Tibial nerve (tissue), 4 donors: ENCODE data around the gene SLAMF8. TPM values are rescaled to one million over a fixed set of nuclear protein-coding genes. Genes with fewer than 3 reads are reported as not detected.
A peak's percentile ranks its signal among the peaks of the same experiment; 100 is the strongest.

Experiments
- DNase-seq, 2 donors: peaks; one replicate each; pipeline ENCODE4 v3.0.0-alpha.2; 2019; ENCODE audit warnings: low spot score in 2 of 2
- H3K27ac ChIP-seq, 4 donors: fragments of 200-600 bp; sonication (generic) in 3 of 4; one replicate each; pipeline ENCODE4 v1.5.1; 2017 to 2019; ENCODE audit warnings: mild to moderate bottlenecking in 1 of 4
- H3K27me3 ChIP-seq, 2 donors: fragments of 200-600 bp; sonication (generic) in 1 of 2; one replicate each; pipeline versions ENCODE4 v1.5.1 to v1.6.0; 2017 to 2019
- H3K36me3 ChIP-seq, 3 donors: fragments of 200-600 bp; sonication (generic); one replicate each; pipeline ENCODE4 v1.5.1; 2018 to 2019
- H3K4me1 ChIP-seq, 4 donors: fragments of 200-600 bp; sonication (generic) in 3 of 4; one replicate each; pipeline ENCODE4 v1.5.1; 2017 to 2019
- H3K4me3 ChIP-seq, 4 donors: fragments of 200-600 bp; sonication (generic) in 3 of 4; one replicate each; pipeline ENCODE4 v1.5.1; 2017 to 2019; ENCODE audit warnings: mild to moderate bottlenecking in 1 of 4, moderate library complexity in 1 of 4
- H3K9me3 ChIP-seq, 4 donors: fragments of 200-600 bp; sonication (generic) in 3 of 4; one replicate each; pipeline ENCODE4 v1.5.1; 2017 to 2019
- CTCF ChIP-seq, 5 experiments: fragments of 200-600 bp in 3 of 5; fragments of 450-650 bp in 2 of 5; sonication (generic) in 3 of 5; IDR thresholded peaks; one replicate each; pipeline ENCODE4 v1.5.1; 2016 to 2019; ENCODE audit warnings: antibody characterized with exemption in 5 of 5, mild to moderate bottlenecking in 3 of 5, moderate library complexity in 2 of 5
- EP300 ChIP-seq, 2 donors: sonication (generic); formaldehyde crosslinking; IDR thresholded peaks; one replicate each; pipeline ENCODE4 v1.6.1; 2017; ENCODE audit warnings: antibody characterized with exemption in 2 of 2, mild to moderate bottlenecking in 1 of 2
- POLR2A ChIP-seq, 2 donors: fragments of 450-650 bp; IDR thresholded peaks; one replicate each; pipeline ENCODE4 v1.6.1; 2017; ENCODE audit warnings: antibody characterized with exemption in 2 of 2, mild to moderate bottlenecking in 2 of 2, moderate library complexity in 2 of 2
- WGBS, 2 donors: methylation state at CpG; one replicate each; pipeline ENCODE4 v1.1.5; 2018; 5-methylcytosine and 5-hydroxymethylcytosine counted together
- total RNA-seq, 4 donors: library from RNA; depleted of rRNA; stranded (reverse); fragments of >200 nt; gene quantifications; one replicate each; pipeline ENCODE4 v1.1.0, GENCODE V29; 2016

Gene SLAMF8
- total RNA-seq, 4 donors from 2014 or later = 2.2 to 6.9 (median 3.7) TPM

GRCh38 chr1:159821171-159821867, 5.4 kb upstream of the SLAMF8 start:
- H3K27me3 ChIP-seq = peaks cover 0 to 13% of the 10 kb centered on the region in 2 donors
- WGBS, 2 donors = 76 to 77% methylated on average over 9 of the region's 9 CpGs
- no peaks in the 10 kb centered on the region for H3K9me3 ChIP-seq
- H3K4me1 ChIP-seq = no peaks in the 10 kb centered on the region
- no peak for TF ChIP-seq EP300 (IDR thresholded peaks at IDR 0.05)
- TF ChIP-seq CTCF (IDR thresholded peaks at IDR 0.05) = no peak
- TF ChIP-seq POLR2A (IDR thresholded peaks at IDR 0.05) = no peak
- H3K27ac ChIP-seq = no peak overlapping the region
- H3K36me3 ChIP-seq = no peaks in the 10 kb centered on the region
- no peak for DNase-seq
- H3K4me3 ChIP-seq = no peak overlapping the region

GRCh38 chr1:159823406-159823805, 3.3 kb upstream of the SLAMF8 start:
- Histone ChIP-seq H3K4me3 (no peak overlapping the region), H3K27ac (no peak overlapping the region), H3K36me3 (no peaks in the 10 kb centered on the region), H3K9me3 (no peaks in the 10 kb centered on the region), H3K27me3 (peaks cover 0 to 13% of the 10 kb centered on the region in 2 donors), H3K4me1 (no peaks in the 10 kb centered on the region)
- WGBS, 2 donors = 14 to 18% methylated on average over 7 of the region's 7 CpGs
- DNase-seq = no peak
- TF ChIP-seq CTCF (IDR thresholded peaks at IDR 0.05) (no peak), POLR2A (IDR thresholded peaks at IDR 0.05) (no peak)

GRCh38 chr1:159825564-159825963, 1.1 kb upstream of the SLAMF8 start:
- Histone ChIP-seq H3K27ac (no peak overlapping the region), H3K27me3 (peaks cover 0 to 13% of the 10 kb centered on the region in 2 donors), H3K4me3 (no peak overlapping the region), H3K36me3 (no peaks in the 10 kb centered on the region), H3K4me1 (peaks cover 0 to 6% (median 0%) of the 10 kb centered on the region in 4 donors), H3K9me3 (no peaks in the 10 kb centered on the region)
- no peak for TF ChIP-seq POLR2A (IDR thresholded peaks at IDR 0.05)
- WGBS, 2 donors = 57 to 59% methylated on average over 3 of the region's 3 CpGs
- no peak for DNase-seq

- TF ChIP-seq EP300 (IDR thresholded peaks at IDR 0.05) = no peak
- no peak for TF ChIP-seq CTCF (IDR thresholded peaks at IDR 0.05)
- no peak for TF ChIP-seq POLR2A (IDR thresholded peaks at IDR 0.05)
- Histone ChIP-seq H3K4me3 (peak overlapping the region in 1 of 4 donors; percentile 14), H3K9me3 (no peaks in the 10 kb centered on the region), H3K36me3 (no peaks in the 10 kb centered on the region), H3K4me1 (peaks cover 0 to 6% (median 0%) of the 10 kb centered on the region in 4 donors), H3K27ac (no peak overlapping the region), H3K27me3 (peaks cover 0 to 13% of the 10 kb centered on the region in 2 donors)
- DNase-seq = no peak
- 87 to 89% methylated on average over 6 of the region's 6 CpGs for WGBS, 2 donors
Observed at GRCh38 chr1:159827102-159827490, 423 bp downstream of the SLAMF8 start.

GRCh38 chr1:159827549-159827948, 876 bp downstream of the SLAMF8 start:
- Histone ChIP-seq H3K27ac (no peak overlapping the region), H3K36me3 (no peaks in the 10 kb centered on the region), H3K4me3 (peak overlapping the region in 1 of 4 donors; percentile 14), H3K27me3 (peaks cover 0 to 13% of the 10 kb centered on the region in 2 donors), H3K4me1 (peaks cover 0 to 6% (median 0%) of the 10 kb centered on the region in 4 donors), H3K9me3 (no peaks in the 10 kb centered on the region)
- DNase-seq = no peak
- TF ChIP-seq POLR2A (IDR thresholded peaks at IDR 0.05) = no peak
- TF ChIP-seq EP300 (IDR thresholded peaks at IDR 0.05) = no peak
- TF ChIP-seq CTCF (IDR thresholded peaks at IDR 0.05) = no peak
- 83 to 88% methylated on average over 3 of the region's 3 CpGs for WGBS, 2 donors
